HG02610 (cell line): ENCODE data around the gene PRKAG2.
"Not testable (repeated sequence)": the region's sequence is repeated elsewhere in the genome, so short reads cannot be mapped to it uniquely, and the experiment has no call there.

Experiments used
- ATAC-seq: cut with Tn5 transposase; IDR thresholded peaks from one replicate; pipeline ENCODE4 v1.9.1; 2021; ENCODE audit warnings: mild to moderate bottlenecking, moderate library complexity; ENCODE audit not compliant: unreplicated experiment

The PRKAG2 gene

GRCh38 chr7:151876899-151877777, at the start of gene PRKAG2:
Gene PRKAG2, minus strand, starts transcription at chr7:151877115. Its CDS starts 495 bp downstream, at chr7:151876620.
- peak; percentile 54 for ATAC-seq

DNA sequence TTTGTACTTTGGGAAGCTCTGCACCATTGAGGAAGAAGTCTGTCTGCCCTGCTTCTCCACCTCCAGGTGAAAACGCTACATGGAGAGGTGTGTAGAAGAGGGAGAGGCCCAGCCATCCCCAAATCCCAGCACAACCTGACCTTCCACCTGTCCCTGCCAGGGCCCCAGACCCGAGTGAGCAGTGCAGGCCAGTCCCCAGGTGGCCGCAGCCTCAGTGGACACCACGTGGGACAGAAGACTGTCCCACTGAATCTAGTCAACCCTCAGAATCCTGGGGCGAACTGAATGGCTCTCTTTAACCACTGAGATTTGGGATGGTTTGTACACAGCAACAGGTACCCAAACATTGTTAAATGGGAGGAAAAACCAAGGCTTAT, 49.4 kb upstream of the PRKAG2 start:
- no peak for ATAC-seq

DNA sequence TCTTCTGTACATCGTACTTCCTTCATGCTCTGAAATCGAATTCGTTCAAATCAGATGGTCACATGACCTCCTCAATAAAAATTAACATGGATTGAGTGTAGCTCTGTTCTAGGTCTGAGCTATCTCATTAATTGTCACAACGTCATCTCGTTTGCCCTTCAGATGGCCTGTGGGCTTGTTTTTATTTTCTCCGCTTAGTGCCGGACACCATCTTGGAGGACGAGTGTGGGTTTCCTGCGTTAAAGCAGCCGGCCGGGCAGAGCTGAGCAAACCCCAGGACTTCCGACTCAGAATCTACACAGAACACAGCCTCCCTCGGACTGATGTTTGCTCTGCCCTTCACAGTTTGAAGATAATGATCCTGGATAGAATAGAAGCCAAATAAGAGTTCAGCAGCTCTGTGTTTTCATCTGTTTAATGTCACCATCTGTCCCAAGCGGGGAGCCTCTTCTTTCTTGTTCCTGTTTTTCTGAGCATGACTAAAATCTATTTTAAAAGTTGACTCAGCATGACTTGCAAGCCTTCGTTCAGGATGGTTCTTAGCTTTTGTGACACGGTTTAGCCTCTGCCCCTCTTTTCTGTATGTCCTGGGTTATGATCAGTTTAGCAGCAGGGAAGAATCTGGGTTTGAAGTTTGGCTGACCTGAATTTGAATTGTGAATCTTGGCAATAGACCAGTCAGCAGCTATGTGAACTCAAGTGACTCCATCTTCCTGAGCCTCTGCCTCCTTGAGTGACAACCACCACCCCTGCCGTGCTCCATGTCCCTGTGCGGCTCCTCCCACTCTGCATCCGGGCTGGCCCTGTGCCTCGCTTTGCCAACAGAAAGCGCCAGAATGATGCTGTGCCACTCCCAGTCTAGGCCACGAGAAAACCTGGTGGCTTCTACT, 48.8 kb upstream of the PRKAG2 start:
- ATAC-seq, result peak; percentile 86

DNA sequence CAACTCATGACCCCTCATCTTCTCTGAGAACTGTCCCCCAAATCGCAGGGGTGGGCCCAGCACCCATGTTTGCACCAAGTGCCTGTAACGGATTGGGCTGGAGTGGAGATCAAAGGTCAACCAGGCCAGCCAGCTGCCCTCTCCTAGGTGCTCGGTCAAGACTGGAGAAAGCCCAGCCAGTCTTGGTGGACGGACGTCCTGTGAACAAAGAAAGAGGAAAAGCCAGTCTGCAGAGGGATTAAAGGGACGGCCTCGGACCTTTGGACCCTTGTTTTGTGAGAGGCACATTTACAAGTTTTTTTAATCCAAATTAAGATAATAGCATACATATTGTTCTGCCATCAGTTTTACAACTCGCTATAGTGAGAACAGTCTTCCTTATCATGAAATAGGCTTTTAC, 47.6 kb upstream of the PRKAG2 start:
- no peak for ATAC-seq

- no peak for ATAC-seq
These were observed 47.1 kb upstream of the PRKAG2 start for GRCh38 chr7:151924001-151924400.

GRCh38 chr7:151923097-151923876, 46.4 kb upstream of the PRKAG2 start:
- ATAC-seq, result no peak

DNA sequence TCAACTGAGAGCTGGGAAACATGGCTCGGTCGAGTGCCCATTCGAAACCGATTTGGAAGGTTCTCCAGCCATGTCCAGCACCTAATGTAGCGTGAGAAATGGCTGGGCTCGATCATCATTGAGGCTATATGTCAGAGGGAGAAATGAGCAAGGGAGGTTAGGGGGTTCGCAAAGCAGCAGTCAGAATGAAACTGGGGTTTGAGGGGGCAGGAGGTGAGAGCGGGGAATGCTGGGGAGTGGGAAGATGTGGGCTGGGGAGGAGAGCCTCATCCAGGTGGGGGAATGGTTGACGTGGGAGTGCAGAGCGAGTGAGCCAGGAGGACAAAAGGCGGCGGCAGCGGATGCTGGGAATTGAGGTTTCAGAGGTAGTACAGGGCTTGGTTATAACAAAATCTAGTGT, 44.5 kb upstream of the PRKAG2 start:
- ATAC-seq, result no peak

DNA sequence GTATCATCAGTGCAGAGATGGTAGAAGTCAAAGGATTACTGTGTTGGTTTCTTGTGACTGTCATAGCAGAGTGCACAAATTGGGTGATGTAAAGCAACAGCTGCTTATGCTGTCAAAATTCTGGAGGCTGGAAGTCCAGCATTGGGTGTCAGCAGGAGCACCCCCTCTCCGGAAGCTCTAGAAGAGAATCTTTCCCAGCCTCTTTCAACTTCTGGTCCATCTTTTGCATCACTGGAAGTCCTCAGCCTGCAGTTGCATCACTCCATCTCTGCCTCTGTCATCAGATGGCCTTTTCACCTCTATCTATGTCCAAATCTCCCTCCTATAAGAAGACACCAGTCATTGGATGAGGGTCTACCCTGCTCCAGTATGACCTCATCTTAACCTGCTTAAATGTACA, 43.6 kb upstream of the PRKAG2 start:
- ATAC-seq, result no peak

GRCh38 chr7:151919595-151919994, 42.7 kb upstream of the PRKAG2 start:
- no peak for ATAC-seq

- no peak for ATAC-seq
These were observed 41.6 kb upstream of the PRKAG2 start for GRCh38 chr7:151918510-151918843.

DNA sequence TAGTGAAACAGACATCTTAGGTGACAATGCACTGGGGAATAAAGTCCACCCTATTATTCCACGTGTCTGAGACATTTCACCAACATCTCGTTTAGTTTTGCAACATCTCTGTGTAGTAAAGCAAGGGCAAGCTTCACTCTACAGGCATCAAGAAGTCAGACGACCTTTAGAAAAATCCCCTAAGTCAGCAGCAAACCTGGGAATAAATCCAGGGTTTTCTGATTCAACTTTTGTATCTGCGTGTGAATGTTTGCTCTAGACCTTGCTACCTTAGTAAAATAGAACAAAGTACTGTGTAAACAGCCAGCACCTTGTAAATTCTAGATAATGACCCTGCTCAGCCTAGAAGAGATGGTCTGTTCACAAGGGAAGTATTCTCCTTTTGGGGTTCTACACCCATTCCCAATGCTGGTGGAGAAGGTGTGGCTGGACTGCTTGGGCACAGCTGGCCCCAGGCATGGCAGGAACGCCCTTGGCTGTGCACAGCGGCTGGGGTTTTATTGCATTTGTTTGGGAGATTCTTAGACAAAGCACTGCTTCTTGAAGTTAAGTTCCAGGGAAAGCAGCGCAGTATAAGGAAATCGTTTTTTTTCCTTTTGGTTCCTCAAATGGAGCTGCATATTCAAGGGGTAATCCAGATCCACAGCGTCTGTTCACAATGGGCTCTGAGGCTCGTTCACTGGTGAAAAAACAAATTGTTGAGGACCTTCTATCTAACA, 41.0 kb upstream of the PRKAG2 start:
- ATAC-seq, result no peak

DNA sequence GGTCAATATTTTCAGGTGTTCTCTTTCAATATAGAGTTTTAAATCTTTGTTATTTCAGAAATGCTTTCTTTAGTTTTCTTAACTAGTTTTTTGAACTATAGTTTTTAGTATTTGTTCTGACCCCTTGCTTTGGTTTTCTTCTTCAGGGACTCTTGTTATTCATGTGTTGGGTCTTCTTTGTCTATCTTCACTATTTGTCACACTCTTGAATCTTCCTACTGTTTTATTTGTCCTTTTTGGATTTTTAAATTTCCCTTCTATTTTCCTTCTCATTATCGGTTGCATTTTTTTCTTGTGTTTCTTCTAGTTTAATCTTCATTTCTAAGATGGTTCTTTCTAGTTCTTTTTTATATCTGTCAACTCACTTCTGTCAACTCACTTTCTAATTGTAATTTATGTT, 37.1 kb upstream of the PRKAG2 start:
- no peak for ATAC-seq

DNA sequence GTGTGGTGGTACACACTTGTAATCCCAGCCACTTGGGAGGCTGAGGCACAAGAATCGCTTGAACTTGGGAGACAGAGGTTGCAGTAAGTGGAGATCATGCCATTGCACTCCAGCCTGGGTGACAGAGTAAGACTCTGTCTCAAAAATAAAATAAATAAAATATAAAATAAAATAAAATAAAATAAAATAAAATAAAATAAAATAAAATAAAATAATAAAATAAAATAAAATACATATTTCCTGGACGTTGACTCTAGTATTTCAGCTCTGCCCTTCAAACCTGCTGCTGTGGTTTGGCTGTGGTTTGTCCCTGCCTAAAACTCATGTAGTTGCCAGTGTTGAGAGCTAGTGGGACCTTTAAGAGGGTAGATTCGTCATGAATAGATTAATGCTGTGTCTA, 33.7 kb upstream of the PRKAG2 start:
- not testable (repeated sequence) for ATAC-seq

- not testable (repeated sequence) for ATAC-seq
These were observed 30.2 kb upstream of the PRKAG2 start for GRCh38 chr7:151907115-151907514.

GRCh38 chr7:151905766-151906165, 28.9 kb upstream of the PRKAG2 start:
- no peak for ATAC-seq

DNA sequence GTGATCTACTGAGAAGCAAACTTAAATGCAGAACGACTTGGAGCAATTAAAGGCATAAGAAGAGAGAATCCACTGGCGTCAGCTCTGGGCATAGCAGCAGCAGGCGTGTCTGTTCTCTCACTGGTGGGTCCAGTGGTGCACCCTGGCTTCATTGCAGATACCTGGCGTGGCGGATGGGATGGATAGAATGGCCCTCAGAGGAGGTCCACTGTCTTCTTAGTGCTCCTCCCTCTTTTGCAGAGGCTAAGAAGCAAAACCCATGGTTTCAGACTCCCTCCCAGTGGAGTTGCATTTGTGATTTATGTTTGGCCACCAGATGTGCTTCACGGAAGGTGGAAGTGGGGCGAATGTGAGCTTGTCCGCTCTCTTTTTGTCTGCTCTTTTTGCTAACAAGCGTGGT, 28.4 kb upstream of the PRKAG2 start:
- ATAC-seq, result no peak

GRCh38 chr7:151904270-151904669, 27.4 kb upstream of the PRKAG2 start:
- no peak for ATAC-seq

DNA sequence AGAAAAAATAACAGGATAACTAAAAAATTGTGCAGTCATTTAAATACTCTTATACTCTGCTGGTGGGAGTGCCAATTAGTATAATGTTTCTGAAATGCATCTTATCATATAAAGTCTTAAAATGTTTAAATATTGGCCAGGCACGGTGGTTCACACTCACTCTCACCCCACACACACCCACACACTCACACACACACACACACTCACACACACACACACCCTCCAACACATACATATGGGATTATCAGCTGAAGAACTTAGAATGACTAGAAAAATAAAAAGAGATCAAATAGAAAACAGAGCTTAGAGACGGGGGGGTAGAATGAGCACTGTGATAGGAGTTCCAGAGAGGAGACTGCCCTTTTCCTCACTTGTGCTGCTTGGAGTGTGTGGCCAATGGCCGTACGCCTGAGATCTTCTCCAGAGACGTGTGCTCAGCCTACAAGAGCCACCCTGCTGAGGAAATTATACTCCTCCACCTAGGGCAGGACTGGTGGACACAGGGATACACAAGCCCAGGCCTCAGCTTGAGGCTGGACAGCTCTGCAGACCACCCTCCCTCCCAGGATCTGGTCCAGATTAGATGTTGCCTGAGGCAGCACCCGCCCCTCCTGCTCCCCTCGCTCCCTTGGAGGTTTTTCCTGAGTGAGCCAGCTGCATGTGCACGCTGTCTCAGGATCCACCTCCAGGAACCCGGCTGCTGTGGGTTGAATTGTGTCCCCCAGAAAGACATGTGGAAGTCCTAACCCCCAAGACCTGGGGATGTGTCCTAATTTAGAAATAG, 26.5 kb upstream of the PRKAG2 start:
- ATAC-seq, result no peak

GRCh38 chr7:151902311-151902710, 25.4 kb upstream of the PRKAG2 start:
- ATAC-seq, result no peak

DNA sequence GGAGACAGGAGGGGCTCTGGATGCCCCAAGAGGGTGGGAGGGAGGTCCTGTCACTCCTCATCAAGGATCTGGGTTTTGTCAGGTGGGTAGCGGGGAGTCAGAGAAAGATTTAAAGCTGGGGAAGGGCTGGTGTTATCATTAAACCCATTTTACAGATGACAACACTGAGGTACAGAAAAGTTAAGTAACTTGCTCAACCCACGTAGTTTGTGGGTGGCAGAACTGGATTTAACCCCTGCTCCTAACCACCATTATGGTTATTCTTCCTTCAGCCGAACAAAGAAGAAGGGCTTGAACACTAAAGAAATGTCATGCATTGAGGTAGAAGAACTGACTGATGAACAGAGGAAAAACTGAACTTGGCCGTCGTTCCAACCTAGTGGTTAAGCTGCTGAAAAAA, 24.9 kb upstream of the PRKAG2 start:
- ATAC-seq, result no peak
